K562 (cell line): ENCODE measurements around the gene HS3ST5. TPM values are rescaled to one million over a fixed set of nuclear protein-coding genes. Genes with fewer than 3 reads are reported as not detected.

ENCODE experiments used
- ZNF175 ChIP-seq: fragments of 200-800 bp; sonication (Bioruptor generic); IDR thresholded peaks from 2 replicates; pipeline ENCODE4 v1.6.1; 2016; ENCODE audit warnings: low read depth, mild to moderate bottlenecking, missing genetic modification characterization, missing compliant biosample characterization
- polyA plus RNA-seq, 8 experiments: library from polyadenylated mRNA; depleted of rRNA in 4 of 8; stranded (reverse) in 5 of 8; unstranded in 3 of 8; fragments of >200 nt; fragmentation: Nextera tagmentation in 2 of 8; fragmentation: Illumina TruSeq in 1 of 8; extraction: Ambion mirVana in 2 of 8; extraction: Trizol in 1 of 8; gene quantifications; 2 replicates each; pipeline versions ENCODE4 v1.2.1 to v1.2.3, GENCODE V29; 2011 to 2014; ENCODE audit warnings: inconsistent platforms in 1 of 8, missing spikeins in 1 of 8
- total RNA-seq, 7 experiments: library from RNA; depleted of rRNA in 6 of 7; stranded (reverse); fragments of >200 nt in 6 of 7; fragmentation: Illumina TruSeq in 2 of 7; extraction: Trizol in 2 of 7; gene quantifications; 2 replicates each; pipeline versions ENCODE4 v1.2.1 to v1.2.3, GENCODE V29; 2011 to 2021; ENCODE audit warnings: low replicate concordance in 1 of 7
- TF ChIP-seq, protein P1 (sequence below): fragments of 250-450 bp; sonication (Bioruptor Pico); IDR thresholded peaks from 2 replicates; pipeline ENCODE4 v1.5.0; 2020; ENCODE audit warnings: mild to moderate bottlenecking
- TF ChIP-seq, protein P2 (sequence below): fragments of 200-800 bp; sonication (Bioruptor generic); IDR thresholded peaks from 2 replicates; pipeline ENCODE4 v1.6.1; 2016; ENCODE audit warnings: missing genetic modification characterization, missing compliant biosample characterization

The HS3ST5 gene
- total and polyA plus RNA-seq, 9 of the 15 experiments (the other 6 are each of a cell fraction or from before 2014, with no cell fraction given): not detected

DNA sequence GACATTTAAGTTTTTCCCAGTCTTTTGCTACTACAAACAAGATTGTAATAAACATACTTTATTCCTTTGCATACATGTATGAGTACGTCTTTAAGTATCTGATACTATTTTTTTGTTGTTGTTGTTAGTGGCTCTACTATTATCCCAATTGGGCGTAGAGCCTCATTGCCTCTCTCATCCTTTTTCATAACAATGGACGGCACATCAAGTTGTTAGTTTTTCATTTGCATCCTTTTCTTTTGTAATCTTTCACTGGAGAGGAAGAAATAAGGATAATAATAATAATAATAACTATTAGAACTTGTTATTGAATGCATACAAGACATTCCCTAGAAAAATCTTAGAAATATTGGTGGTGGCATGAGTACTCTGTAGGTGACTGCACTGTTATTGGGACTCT is 23.1 kb downstream of the HS3ST5 start (continued):
- TF ChIP-seq, protein P1, sequence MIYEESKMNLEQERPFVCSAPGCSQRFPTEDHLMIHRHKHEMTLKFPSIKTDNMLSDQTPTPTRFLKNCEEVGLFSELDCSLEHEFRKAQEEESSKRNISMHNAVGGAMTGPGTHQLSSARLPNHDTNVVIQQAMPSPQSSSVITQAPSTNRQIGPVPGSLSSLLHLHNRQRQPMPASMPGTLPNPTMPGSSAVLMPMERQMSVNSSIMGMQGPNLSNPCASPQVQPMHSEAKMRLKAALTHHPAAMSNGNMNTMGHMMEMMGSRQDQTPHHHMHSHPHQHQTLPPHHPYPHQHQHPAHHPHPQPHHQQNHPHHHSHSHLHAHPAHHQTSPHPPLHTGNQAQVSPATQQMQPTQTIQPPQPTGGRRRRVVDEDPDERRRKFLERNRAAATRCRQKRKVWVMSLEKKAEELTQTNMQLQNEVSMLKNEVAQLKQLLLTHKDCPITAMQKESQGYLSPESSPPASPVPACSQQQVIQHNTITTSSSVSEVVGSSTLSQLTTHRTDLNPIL: no peak
- TF ChIP-seq, protein P2, sequence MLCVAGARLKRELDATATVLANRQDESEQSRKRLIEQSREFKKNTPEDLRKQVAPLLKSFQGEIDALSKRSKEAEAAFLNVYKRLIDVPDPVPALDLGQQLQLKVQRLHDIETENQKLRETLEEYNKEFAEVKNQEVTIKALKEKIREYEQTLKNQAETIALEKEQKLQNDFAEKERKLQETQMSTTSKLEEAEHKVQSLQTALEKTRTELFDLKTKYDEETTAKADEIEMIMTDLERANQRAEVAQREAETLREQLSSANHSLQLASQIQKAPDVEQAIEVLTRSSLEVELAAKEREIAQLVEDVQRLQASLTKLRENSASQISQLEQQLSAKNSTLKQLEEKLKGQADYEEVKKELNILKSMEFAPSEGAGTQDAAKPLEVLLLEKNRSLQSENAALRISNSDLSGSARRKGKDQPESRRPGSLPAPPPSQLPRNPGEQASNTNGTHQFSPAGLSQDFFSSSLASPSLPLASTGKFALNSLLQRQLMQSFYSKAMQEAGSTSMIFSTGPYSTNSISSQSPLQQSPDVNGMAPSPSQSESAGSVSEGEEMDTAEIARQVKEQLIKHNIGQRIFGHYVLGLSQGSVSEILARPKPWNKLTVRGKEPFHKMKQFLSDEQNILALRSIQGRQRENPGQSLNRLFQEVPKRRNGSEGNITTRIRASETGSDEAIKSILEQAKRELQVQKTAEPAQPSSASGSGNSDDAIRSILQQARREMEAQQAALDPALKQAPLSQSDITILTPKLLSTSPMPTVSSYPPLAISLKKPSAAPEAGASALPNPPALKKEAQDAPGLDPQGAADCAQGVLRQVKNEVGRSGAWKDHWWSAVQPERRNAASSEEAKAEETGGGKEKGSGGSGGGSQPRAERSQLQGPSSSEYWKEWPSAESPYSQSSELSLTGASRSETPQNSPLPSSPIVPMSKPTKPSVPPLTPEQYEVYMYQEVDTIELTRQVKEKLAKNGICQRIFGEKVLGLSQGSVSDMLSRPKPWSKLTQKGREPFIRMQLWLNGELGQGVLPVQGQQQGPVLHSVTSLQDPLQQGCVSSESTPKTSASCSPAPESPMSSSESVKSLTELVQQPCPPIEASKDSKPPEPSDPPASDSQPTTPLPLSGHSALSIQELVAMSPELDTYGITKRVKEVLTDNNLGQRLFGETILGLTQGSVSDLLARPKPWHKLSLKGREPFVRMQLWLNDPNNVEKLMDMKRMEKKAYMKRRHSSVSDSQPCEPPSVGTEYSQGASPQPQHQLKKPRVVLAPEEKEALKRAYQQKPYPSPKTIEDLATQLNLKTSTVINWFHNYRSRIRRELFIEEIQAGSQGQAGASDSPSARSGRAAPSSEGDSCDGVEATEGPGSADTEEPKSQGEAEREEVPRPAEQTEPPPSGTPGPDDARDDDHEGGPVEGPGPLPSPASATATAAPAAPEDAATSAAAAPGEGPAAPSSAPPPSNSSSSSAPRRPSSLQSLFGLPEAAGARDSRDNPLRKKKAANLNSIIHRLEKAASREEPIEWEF: no peak
- TF ChIP-seq ZNF175: no peak
- TF ChIP-seq, all 486 proteins: peak for 0
